Fibroblast of lung (primary cell): ENCODE data around the gene NTRK2. TPM values are rescaled to one million over a fixed set of nuclear protein-coding genes. Genes with fewer than 3 reads are reported as not detected.
A peak's percentile ranks its signal among the peaks of the same experiment; 100 is the strongest.

Experiments used
- DNase-seq, 2 donors: peaks; one replicate each; pipeline versions ENCODE4 v3.0.0 to v3.0.0-alpha.2; 2010; ENCODE audit warnings: low read depth in 2 of 2
- H2AFZ ChIP-seq: 2 replicates; pipeline ENCODE4 v1.5.1; 2012; ENCODE audit warnings: low read length, control low read depth, inconsistent platforms
- H3K27ac ChIP-seq: 2 replicates; pipeline ENCODE4 v1.5.1; 2011; ENCODE audit warnings: low read length, control low read depth; ENCODE audit not compliant: insufficient read depth
- H3K27me3 ChIP-seq: 2 replicates; pipeline ENCODE4 v1.5.1; 2011; ENCODE audit warnings: mild to moderate bottlenecking, low read length; ENCODE audit not compliant: control insufficient read depth, insufficient read depth
- H3K36me3 ChIP-seq: 2 replicates; pipeline ENCODE4 v1.5.1; 2011; ENCODE audit warnings: low read length; ENCODE audit not compliant: control insufficient read depth, insufficient read depth
- H3K4me1 ChIP-seq: 2 replicates; pipeline ENCODE4 v1.5.1; 2011; ENCODE audit warnings: low read length; ENCODE audit not compliant: control insufficient read depth, insufficient read depth; ENCODE audit errors: extremely low read depth
- H3K4me2 ChIP-seq: 2 replicates; pipeline ENCODE4 v1.5.1; 2011; ENCODE audit warnings: low read length, control low read depth; ENCODE audit not compliant: insufficient read depth; ENCODE audit errors: extremely low read depth
- H3K4me3 ChIP-seq, 4 experiments: fragments of 200-600 bp in 1 of 4; sonication (generic) in 1 of 4; replicated peaks in 1 of 4; 2 replicates each; pipeline ENCODE4 v1.5.1; 2011 to 2016; ENCODE audit warnings: low read length in 4 of 4, low read depth in 3 of 4, mild to moderate bottlenecking in 3 of 4, control low read depth in 2 of 4, inconsistent platforms in 1 of 4, mixed read lengths in 1 of 4; ENCODE audit not compliant: insufficient read depth in 1 of 4; ENCODE audit errors: control extremely low read depth in 1 of 4
- H3K79me2 ChIP-seq: 2 replicates; pipeline ENCODE4 v1.5.1; 2012; ENCODE audit warnings: mild to moderate bottlenecking, low read length, inconsistent platforms; ENCODE audit not compliant: control insufficient read depth, insufficient read depth
- H3K9ac ChIP-seq: 2 replicates; pipeline ENCODE4 v1.5.1; 2011; ENCODE audit warnings: mild to moderate bottlenecking, low read length, control low read depth; ENCODE audit not compliant: insufficient read depth
- H3K9me3 ChIP-seq: 2 replicates; pipeline ENCODE4 v1.5.1; 2012; ENCODE audit warnings: low read depth, low read length; ENCODE audit not compliant: control insufficient read depth, insufficient read depth
- H4K20me1 ChIP-seq: 2 replicates; pipeline ENCODE4 v1.5.1; 2011; ENCODE audit warnings: low read length; ENCODE audit not compliant: control insufficient read depth, insufficient read depth; ENCODE audit errors: extremely low read depth
- EZH2 ChIP-seq: IDR thresholded peaks from 2 replicates; pipeline ENCODE4 v1.5.1; 2012; ENCODE audit warnings: low read length, control low read depth, mild to moderate bottlenecking; ENCODE audit errors: missing control alignments
- polyA plus RNA-seq, 2 donors: library from polyadenylated mRNA; depleted of rRNA in 1 of 2; stranded (reverse) in 1 of 2; unstranded in 1 of 2; fragments of >200 nt; gene quantifications; 2 replicates each; pipeline ENCODE4 v1.2.1, GENCODE V29; 2011 to 2012; ENCODE audit warnings: missing spikeins in 1 of 2
- total RNA-seq: library from RNA; depleted of rRNA; stranded (reverse); fragments of >200 nt; gene quantifications from 2 replicates; pipeline ENCODE4 v1.2.1, GENCODE V29; 2014
- TF ChIP-seq, protein P1 (sequence below), 2 donors: IDR thresholded peaks in 1 of 2; conservative IDR thresholded peaks in 1 of 2; 1 replicate in 1 of 2; 2 replicates in 1 of 2; pipeline ENCODE4 v1.5.1; 2011 to 2012; ENCODE audit warnings: low read length in 2 of 2, control low read depth in 1 of 2, inconsistent platforms in 1 of 2, low read depth in 1 of 2, mild to moderate bottlenecking in 1 of 2

NTRK2 gene
- total and polyA plus RNA-seq, 2 donors (not counting 1 experiment from before 2014, with no cell fraction given) = 0.66 to 1.1 TPM

DNA sequence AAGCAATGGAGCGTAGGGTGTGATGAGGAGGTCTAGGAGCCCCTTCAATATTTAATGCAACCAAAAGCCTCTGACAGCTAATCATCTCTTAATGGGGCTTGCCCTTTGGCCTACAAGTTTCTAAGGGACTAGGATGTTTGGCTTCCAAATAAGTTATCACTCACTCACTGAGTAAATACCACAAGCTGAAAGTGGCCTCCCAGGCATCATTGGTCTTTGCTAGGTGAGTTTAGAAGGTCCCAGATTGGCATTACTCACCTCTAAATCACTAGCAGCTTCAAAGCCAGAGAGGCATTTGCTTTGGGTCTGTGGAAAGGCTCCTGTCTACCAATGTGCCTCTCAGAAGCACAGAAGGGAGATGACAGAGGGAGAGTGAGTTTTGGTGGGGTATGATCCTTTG, 344.2 kb downstream of the NTRK2 start:
- no peaks in the 10 kb centered on the region for H3K79me2 ChIP-seq
- DNase-seq = peak in 1 of 2 donors; percentile 6
- TF ChIP-seq, protein P1, sequence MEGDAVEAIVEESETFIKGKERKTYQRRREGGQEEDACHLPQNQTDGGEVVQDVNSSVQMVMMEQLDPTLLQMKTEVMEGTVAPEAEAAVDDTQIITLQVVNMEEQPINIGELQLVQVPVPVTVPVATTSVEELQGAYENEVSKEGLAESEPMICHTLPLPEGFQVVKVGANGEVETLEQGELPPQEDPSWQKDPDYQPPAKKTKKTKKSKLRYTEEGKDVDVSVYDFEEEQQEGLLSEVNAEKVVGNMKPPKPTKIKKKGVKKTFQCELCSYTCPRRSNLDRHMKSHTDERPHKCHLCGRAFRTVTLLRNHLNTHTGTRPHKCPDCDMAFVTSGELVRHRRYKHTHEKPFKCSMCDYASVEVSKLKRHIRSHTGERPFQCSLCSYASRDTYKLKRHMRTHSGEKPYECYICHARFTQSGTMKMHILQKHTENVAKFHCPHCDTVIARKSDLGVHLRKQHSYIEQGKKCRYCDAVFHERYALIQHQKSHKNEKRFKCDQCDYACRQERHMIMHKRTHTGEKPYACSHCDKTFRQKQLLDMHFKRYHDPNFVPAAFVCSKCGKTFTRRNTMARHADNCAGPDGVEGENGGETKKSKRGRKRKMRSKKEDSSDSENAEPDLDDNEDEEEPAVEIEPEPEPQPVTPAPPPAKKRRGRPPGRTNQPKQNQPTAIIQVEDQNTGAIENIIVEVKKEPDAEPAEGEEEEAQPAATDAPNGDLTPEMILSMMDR (conservative IDR thresholded peaks at IDR 0.05 in 1 of 2, IDR thresholded peaks at IDR 0.05 in 1 of 2; ENCODE audit: low read depth in 1 of 2, low read length in 2 of 2) = no peak
- H3K9ac ChIP-seq = no peak overlapping the region
- no peaks in the 10 kb centered on the region for H3K27me3 ChIP-seq
- H3K4me3 ChIP-seq = no peak overlapping the region
- H3K36me3 ChIP-seq = no peaks in the 10 kb centered on the region
- H2AFZ ChIP-seq = no peak overlapping the region
- H3K9me3 ChIP-seq = no peaks in the 10 kb centered on the region
- no peaks in the 10 kb centered on the region for H3K4me1 ChIP-seq
- H4K20me1 ChIP-seq = no peaks in the 10 kb centered on the region
- H3K4me2 ChIP-seq = no peak overlapping the region
- H3K27ac ChIP-seq = no peak overlapping the region

DNA sequence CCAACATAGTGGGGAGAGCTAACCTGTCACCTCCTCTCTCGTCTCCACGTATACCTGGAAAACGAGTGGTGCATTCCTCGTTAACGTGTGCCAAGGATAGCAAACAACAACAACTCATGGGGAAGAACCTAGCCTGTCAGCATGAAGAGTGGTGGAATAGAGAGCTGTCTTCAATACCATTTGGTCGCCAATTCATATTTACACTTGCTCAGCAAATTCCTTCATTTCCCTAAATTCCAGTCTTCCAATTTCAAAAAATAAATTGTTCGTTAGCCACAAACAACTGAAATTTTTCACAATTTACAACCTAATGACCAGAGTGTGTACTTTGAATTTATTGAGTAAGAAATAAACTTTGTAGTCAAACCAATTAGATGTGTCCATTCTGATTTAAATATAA, 344.8 kb downstream of the NTRK2 start:
- Histone ChIP-seq H4K20me1 (no peaks in the 10 kb centered on the region), H3K9me3 (no peaks in the 10 kb centered on the region), H3K4me3 (no peak overlapping the region), H3K4me2 (no peak overlapping the region), H3K27me3 (no peaks in the 10 kb centered on the region), H2AFZ (no peak overlapping the region), H3K79me2 (no peaks in the 10 kb centered on the region), H3K36me3 (no peaks in the 10 kb centered on the region), H3K9ac (no peak overlapping the region), H3K4me1 (no peaks in the 10 kb centered on the region), H3K27ac (no peak overlapping the region)
- TF ChIP-seq, protein P1 (conservative IDR thresholded peaks at IDR 0.05 in 1 of 2, IDR thresholded peaks at IDR 0.05 in 1 of 2; ENCODE audit: low read depth in 1 of 2, low read length in 2 of 2) = no peak
- TF ChIP-seq EZH2 = no peak
- DNase-seq = no peak

DNA sequence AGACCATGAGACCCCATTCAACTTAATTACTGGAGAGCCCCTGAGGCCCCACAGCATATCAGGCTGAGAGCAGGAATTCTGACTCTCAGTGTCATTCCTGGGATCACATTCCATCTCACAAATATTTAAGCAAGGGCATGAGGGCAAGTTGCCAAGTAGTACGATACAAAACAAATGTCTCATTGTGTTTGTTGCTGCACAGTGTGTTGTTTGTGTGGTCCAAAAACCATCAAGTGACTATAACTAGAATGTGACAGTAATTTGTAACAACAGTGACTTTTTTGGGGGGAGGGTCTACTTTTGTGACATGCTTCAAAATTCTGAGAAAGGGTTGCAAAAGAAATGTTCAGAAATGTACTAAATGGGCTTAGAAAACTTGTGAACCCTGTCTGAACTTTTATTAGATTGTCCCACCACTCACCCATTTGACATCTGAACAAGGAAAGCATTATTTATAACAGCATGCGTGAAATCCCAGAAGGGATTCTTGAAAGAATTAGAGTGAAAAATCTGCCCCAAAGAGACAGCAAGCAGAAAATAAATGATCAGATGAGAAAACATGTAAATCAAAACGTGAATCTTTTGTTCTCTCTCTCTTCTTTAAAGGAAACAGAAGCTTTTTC, 347.0 kb downstream of the NTRK2 start:
- TF ChIP-seq EZH2 = no peak
- TF ChIP-seq, protein P1 (conservative IDR thresholded peaks at IDR 0.05 in 1 of 2, IDR thresholded peaks at IDR 0.05 in 1 of 2; ENCODE audit: low read depth in 1 of 2, low read length in 2 of 2) = no peak

More for the DNA sequence above, 347.0 kb downstream of the NTRK2 start:
- no peak overlapping the region for H3K4me2 ChIP-seq
- no peaks in the 10 kb centered on the region for H4K20me1 ChIP-seq
- no peaks in the 10 kb centered on the region for H3K79me2 ChIP-seq
- no peaks in the 10 kb centered on the region for H3K36me3 ChIP-seq
- no peak overlapping the region for H3K4me3 ChIP-seq
- no peak overlapping the region for H3K9ac ChIP-seq
- no peaks in the 10 kb centered on the region for H3K4me1 ChIP-seq
- no peaks in the 10 kb centered on the region for H3K9me3 ChIP-seq
- H2AFZ ChIP-seq = no peak overlapping the region
- H3K27me3 ChIP-seq = no peaks in the 10 kb centered on the region
- no peak for DNase-seq
- no peak overlapping the region for H3K27ac ChIP-seq
